HG02759 (cell line): ENCODE data around the gene ARNT2.

Experiments
- ATAC-seq: cut with Tn5 transposase; IDR thresholded peaks from one replicate; pipeline ENCODE4 v1.9.1; 2021; ENCODE audit warnings: mild to moderate bottlenecking, moderate library complexity; ENCODE audit not compliant: unreplicated experiment

The ARNT2 gene

GRCh38 chr15:80441041-80441440, 36.9 kb downstream of the ARNT2 start:
- no peak for ATAC-seq

- no peak for ATAC-seq
These were observed 37.5 kb downstream of the ARNT2 start for GRCh38 chr15:80441714-80442113.

- ATAC-seq = no peak
These were observed 38.7 kb downstream of the ARNT2 start for GRCh38 chr15:80442728-80443403.

- ATAC-seq = no peak
These were observed 40.6 kb downstream of the ARNT2 start for GRCh38 chr15:80444680-80445251.

- ATAC-seq = no peak
These were observed 41.3 kb downstream of the ARNT2 start for GRCh38 chr15:80445300-80446041.

- ATAC-seq = no peak
These were observed 42.9 kb downstream of the ARNT2 start for GRCh38 chr15:80447077-80447476.

- ATAC-seq = no peak
These were observed 45.6 kb downstream of the ARNT2 start for GRCh38 chr15:80449825-80450224.

GRCh38 chr15:80450811-80451321, 46.7 kb downstream of the ARNT2 start:
- ATAC-seq = no peak

GRCh38 chr15:80452166-80452565, 48.0 kb downstream of the ARNT2 start:
- ATAC-seq = no peak

- ATAC-seq = no peak
These were observed 51.0 kb downstream of the ARNT2 start for GRCh38 chr15:80455051-80455648.

GRCh38 chr15:80455668-80456442, 51.7 kb downstream of the ARNT2 start:
- ATAC-seq = no peak

- no peak for ATAC-seq
These were observed 52.6 kb downstream of the ARNT2 start for GRCh38 chr15:80456517-80457492.

- no peak for ATAC-seq
These were observed 53.7 kb downstream of the ARNT2 start for GRCh38 chr15:80457896-80458295.

GRCh38 chr15:80458580-80458979, 54.4 kb downstream of the ARNT2 start:
- no peak for ATAC-seq

GRCh38 chr15:80459380-80459779, 55.2 kb downstream of the ARNT2 start:
- ATAC-seq = no peak

- no peak for ATAC-seq
These were observed 55.6 kb downstream of the ARNT2 start for GRCh38 chr15:80459818-80460217.

- ATAC-seq = no peak
These were observed 57.3 kb downstream of the ARNT2 start for GRCh38 chr15:80461356-80462095.

- ATAC-seq = no peak
These were observed 57.9 kb downstream of the ARNT2 start for GRCh38 chr15:80462111-80462510.
